Uterus (tissue), 4 donors: ENCODE measurements around the gene NECTIN2. TPM values are rescaled to one million over a fixed set of nuclear protein-coding genes. Genes with fewer than 3 reads are reported as not detected.
A peak's percentile ranks its signal among the peaks of the same experiment; 100 is the strongest.

Experiments
- DNase-seq, 2 donors: peaks; one replicate each; pipeline ENCODE4 v3.0.0-alpha.2; 2019 to 2020
- H3K27ac ChIP-seq, 2 donors: fragments of 200-600 bp; sonication (generic); 1 replicate in 1 of 2; 2 replicates in 1 of 2; pipeline ENCODE4 v1.5.1; 2016 to 2018
- H3K27me3 ChIP-seq, 2 donors: fragments of 200-600 bp; sonication (generic); one replicate each; pipeline ENCODE4 v1.5.1; 2018 to 2019; ENCODE audit warnings: control low read depth in 1 of 2
- H3K36me3 ChIP-seq, 2 donors: fragments of 200-600 bp; sonication (generic); one replicate each; pipeline ENCODE4 v1.5.1; 2019; ENCODE audit warnings: control low read depth in 1 of 2
- H3K4me1 ChIP-seq, 2 donors: fragments of 200-600 bp; sonication (generic); one replicate each; pipeline ENCODE4 v1.5.1; 2018 to 2019; ENCODE audit warnings: control low read depth in 1 of 2
- H3K4me3 ChIP-seq, 2 donors: fragments of 200-600 bp; sonication (generic); 1 replicate in 1 of 2; 2 replicates in 1 of 2; pipeline ENCODE4 v1.5.1; 2018 to 2019; ENCODE audit warnings: mild to moderate bottlenecking in 1 of 2
- H3K9me3 ChIP-seq, 2 donors: fragments of 200-600 bp; sonication (generic); one replicate each; pipeline ENCODE4 v1.5.1; 2019; ENCODE audit warnings: control low read depth in 1 of 2
- POLR2A ChIP-seq, 2 donors: fragments of 450-650 bp; IDR thresholded peaks; one replicate each; pipeline ENCODE4 v1.6.1; 2016; ENCODE audit warnings: antibody characterized with exemption in 2 of 2, mild to moderate bottlenecking in 1 of 2, moderate library complexity in 1 of 2
- intact Hi-C: fragments of 100-400 bp; cut with DNase I; formaldehyde crosslinking; loops from one replicate; pipeline ENCODE4 v1.15.1; 2023; ENCODE audit warnings: low total_unique reads
- total RNA-seq, 4 donors: library from RNA; depleted of rRNA in 3 of 4; stranded (reverse); fragments of >200 nt in 3 of 4; gene quantifications; one replicate each; pipeline versions ENCODE4 v1.1.0 to v1.2.4, GENCODE V29; 2014 to 2023
- TF ChIP-seq, protein P1 (sequence below), 4 experiments: fragments of 200-600 bp in 2 of 4; fragments of 450-650 bp in 2 of 4; sonication (generic) in 2 of 4; IDR thresholded peaks; one replicate each; pipeline ENCODE4 v1.5.1; 2016 to 2019; ENCODE audit warnings: antibody characterized with exemption in 4 of 4, mild to moderate bottlenecking in 2 of 4, moderate library complexity in 1 of 4
- donor health status: DM: yes; HTN: yes; CAD: no.

NECTIN2 gene
- total RNA-seq, 4 donors from 2014 or later: 14.1 to 106 (median 86.1) TPM

DNA sequence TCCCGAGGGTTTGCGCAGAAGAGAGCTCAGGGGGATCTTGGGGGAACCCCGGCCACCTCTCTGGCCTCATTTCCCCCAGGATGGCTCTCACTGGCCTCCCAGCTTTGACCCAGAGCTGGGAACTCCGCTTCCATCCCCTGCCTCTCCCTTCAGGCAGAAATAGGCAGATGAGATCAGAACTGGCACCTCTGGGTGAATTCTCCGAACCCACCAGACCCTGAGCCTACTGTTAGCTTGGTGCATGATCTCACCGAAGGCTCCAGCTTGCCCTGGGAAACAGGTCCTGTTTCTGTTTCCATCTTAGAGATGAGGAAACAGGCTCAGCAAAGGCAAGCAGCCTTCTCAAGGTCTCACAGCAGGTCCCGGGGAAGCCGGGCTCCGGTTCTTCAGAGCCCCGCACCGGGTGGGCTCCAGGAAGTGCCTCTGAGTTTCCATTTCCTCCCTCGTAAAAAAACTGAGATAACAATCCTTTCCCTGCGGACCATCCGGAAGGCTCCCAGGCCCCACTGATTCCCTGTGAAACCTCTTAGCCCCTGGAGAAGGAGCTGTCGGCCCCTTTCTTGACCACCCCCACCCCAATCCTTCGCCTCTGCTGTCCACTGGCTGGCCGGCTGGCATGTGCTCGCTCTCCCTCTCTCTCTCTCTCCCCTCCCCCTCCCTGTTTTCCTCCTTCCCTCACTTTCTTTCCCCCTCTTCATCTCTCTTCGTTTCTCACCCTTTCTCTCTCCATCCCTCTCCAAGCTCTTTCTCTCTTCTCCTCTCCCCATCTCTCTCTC is 2.1 kb downstream of the NECTIN2 start:
- intact Hi-C loops: loop anchor here (10.0 kb wide), 1 partner anchor 123 kb away; no protein-coding TSS in a partner anchor
- no peaks in the 10 kb centered on the region for H3K9me3 ChIP-seq
- H3K27ac ChIP-seq: peak overlapping the region; percentile 96 to 97
- no peaks in the 10 kb centered on the region for H3K36me3 ChIP-seq
- peaks cover 3 to 12% of the 10 kb centered on the region in 2 donors for H3K4me1 ChIP-seq
- peak overlapping the region; percentile 69 to 100 for H3K4me3 ChIP-seq
- TF ChIP-seq, protein P1, sequence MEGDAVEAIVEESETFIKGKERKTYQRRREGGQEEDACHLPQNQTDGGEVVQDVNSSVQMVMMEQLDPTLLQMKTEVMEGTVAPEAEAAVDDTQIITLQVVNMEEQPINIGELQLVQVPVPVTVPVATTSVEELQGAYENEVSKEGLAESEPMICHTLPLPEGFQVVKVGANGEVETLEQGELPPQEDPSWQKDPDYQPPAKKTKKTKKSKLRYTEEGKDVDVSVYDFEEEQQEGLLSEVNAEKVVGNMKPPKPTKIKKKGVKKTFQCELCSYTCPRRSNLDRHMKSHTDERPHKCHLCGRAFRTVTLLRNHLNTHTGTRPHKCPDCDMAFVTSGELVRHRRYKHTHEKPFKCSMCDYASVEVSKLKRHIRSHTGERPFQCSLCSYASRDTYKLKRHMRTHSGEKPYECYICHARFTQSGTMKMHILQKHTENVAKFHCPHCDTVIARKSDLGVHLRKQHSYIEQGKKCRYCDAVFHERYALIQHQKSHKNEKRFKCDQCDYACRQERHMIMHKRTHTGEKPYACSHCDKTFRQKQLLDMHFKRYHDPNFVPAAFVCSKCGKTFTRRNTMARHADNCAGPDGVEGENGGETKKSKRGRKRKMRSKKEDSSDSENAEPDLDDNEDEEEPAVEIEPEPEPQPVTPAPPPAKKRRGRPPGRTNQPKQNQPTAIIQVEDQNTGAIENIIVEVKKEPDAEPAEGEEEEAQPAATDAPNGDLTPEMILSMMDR (IDR thresholded peaks at IDR 0.05): peak in 1 of 4 experiments; percentile 2
- peak in 1 of 2 donors; percentile 24 for TF ChIP-seq POLR2A (IDR thresholded peaks at IDR 0.05)
- H3K27me3 ChIP-seq: no peaks in the 10 kb centered on the region
- peak; percentile 26 to 44 for DNase-seq

DNA sequence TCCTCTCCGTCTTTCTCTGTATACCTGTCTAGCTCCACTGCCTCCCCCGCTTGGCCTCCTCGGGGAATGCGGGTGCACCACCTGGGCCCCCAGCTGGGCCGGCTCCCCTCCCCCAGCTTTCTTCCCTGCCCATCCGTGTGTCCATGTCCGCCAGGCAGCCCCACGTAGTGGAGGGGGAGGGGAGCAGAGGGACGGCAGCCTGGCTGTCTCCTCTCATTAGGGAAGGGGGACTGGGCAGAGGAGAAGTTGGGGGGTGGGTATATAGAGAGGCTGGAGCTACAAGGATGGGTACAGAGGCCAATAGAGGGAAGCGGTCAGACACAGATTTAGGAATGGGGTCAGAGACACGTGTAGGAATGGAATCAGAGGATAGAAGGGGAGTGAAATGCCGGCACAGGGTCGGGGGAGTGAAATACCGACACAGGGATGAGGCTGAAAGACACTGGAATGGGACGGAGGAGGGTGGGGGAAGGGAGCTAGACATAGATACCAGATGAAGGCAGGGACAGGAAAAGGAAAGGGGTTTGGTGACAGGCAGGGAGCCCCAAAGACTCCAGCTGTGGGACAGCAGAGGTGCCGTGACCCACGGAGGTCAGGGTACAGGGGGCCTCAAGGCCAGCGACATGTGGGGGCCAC is 2.8 kb downstream of the NECTIN2 start:
- Histone ChIP-seq H3K27me3 (no peaks in the 10 kb centered on the region), H3K36me3 (no peaks in the 10 kb centered on the region), H3K27ac (peak overlapping the region; percentile 96 to 97), H3K9me3 (no peaks in the 10 kb centered on the region), H3K4me3 (peak overlapping the region; percentile 69 to 100), H3K4me1 (peaks cover 3 to 12% of the 10 kb centered on the region in 2 donors)
- peak in 1 of 2 donors; percentile 41 for DNase-seq
- TF ChIP-seq, protein P1 (IDR thresholded peaks at IDR 0.05): no peak
- TF ChIP-seq POLR2A (IDR thresholded peaks at IDR 0.05): no peak
- intact Hi-C loops: loop anchor here (10.0 kb wide), 1 partner anchor 124 kb away; no protein-coding TSS in a partner anchor

DNA sequence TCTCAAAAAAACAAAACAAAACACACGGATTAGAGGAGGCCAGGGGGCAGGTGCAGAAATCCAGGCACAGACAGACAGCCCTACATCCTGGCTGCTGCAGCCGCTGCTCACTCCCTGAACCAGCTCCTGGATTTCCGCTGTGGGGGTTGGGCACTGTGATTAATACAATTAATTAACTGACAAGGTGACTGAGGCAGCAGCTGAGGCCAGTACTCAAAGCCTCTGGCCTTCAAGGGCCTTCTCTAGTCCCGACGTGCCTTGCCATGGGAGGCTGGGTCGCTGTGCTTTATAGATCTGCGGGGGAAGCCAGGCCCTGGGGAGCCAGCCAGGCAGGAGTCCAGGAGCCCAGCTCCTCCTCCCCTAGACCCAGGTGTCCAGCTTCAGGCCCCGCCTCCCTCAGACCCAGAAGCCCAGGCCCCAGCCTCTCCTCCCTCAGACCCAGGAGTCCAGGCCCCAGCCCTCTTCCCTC is 4.6 kb downstream of the NECTIN2 start:
- H3K27me3 ChIP-seq: no peaks in the 10 kb centered on the region
- DNase-seq: peak in 1 of 2 donors; percentile 22
- no peak for TF ChIP-seq POLR2A (IDR thresholded peaks at IDR 0.05)
- TF ChIP-seq, protein P1 (IDR thresholded peaks at IDR 0.05): no peak
- peaks cover 3 to 12% of the 10 kb centered on the region in 2 donors for H3K4me1 ChIP-seq
- H3K27ac ChIP-seq: peak overlapping the region in 1 of 2 donors; percentile 5
- intact Hi-C loops: no loop called here
- H3K9me3 ChIP-seq: no peaks in the 10 kb centered on the region
- no peaks in the 10 kb centered on the region for H3K36me3 ChIP-seq
- H3K4me3 ChIP-seq: no peak overlapping the region

DNA sequence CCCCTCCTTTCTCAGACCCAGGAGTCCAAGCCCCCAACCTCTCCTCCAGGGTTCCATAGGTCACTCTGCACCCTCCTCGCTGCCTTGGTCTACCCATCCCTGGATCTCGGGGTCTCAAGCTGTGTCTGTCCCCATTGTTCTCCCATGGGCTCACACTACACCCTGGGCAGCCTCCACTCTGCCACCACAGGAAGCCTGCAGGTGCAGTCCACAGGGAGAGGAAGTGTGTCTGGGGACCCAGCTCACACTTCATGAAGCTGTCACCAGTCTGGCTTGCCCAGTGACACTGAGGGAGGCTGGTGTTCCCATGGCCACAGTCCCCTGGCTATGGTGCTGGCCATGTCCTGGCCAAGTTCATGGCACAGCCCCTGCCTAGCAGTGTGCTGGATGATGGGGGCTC is 5.3 kb downstream of the NECTIN2 start:
- no peak for DNase-seq
- Histone ChIP-seq H3K9me3 (no peaks in the 10 kb centered on the region), H3K4me1 (peaks cover 3 to 12% of the 10 kb centered on the region in 2 donors), H3K27ac (no peak overlapping the region), H3K27me3 (no peaks in the 10 kb centered on the region), H3K4me3 (no peak overlapping the region), H3K36me3 (no peaks in the 10 kb centered on the region)
- TF ChIP-seq, protein P1 (IDR thresholded peaks at IDR 0.05): no peak
- no peak for TF ChIP-seq POLR2A (IDR thresholded peaks at IDR 0.05)
- intact Hi-C loops: no loop called here

DNA sequence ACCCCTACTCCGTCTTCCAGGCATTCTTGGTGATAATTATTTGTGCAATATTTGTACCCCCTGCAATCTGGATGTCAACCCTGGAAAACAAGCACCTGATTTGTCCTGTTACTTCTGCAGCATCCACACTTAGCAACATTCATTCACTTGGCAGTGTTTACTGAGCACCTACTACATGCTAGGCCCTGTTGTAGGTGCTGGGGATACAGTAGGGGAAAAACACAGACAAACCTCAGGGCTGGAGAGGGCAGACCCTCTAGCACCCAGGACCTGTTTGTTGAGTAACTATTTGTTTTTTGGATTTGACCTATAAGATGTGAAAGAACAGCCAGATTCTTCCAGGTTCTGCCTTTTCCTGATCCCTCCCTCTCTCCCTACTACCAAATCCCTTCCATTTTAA is 9.5 kb downstream of the NECTIN2 start:
- no peak for DNase-seq
- Histone ChIP-seq H3K4me1 (peaks cover 0 to under 1% of the 10 kb centered on the region in 2 donors), H3K27ac (no peak overlapping the region), H3K27me3 (no peaks in the 10 kb centered on the region), H3K4me3 (no peak overlapping the region), H3K9me3 (no peaks in the 10 kb centered on the region), H3K36me3 (no peaks in the 10 kb centered on the region)
- intact Hi-C loops: no loop called here
- TF ChIP-seq, protein P1 (IDR thresholded peaks at IDR 0.05): no peak
- TF ChIP-seq POLR2A (IDR thresholded peaks at IDR 0.05): no peak
